Measurements from ENCODE around the gene SEMA5A. TPM values are rescaled to one million over a fixed set of nuclear protein-coding genes. Genes with fewer than 3 reads are reported as not detected.

SEMA5A gene
- total RNA-seq, 1 experiment from 2014 or later = 9.3 TPM

- TF ChIP-seq ZNF317 (CRISPR knock-in tag; IDR thresholded peaks at IDR 0.05; ENCODE audit: borderline replicate concordance, low read depth) (no peak), FOXP1 (CRISPR knock-in tag; IDR thresholded peaks at IDR 0.05; ENCODE audit: borderline replicate concordance) (no peak), NFATC4 (CRISPR knock-in tag; IDR thresholded peaks at IDR 0.05) (no peak), TCF7 (CRISPR knock-in tag; IDR thresholded peaks at IDR 0.05; ENCODE audit: low read depth) (no peak), CBFB (CRISPR knock-in tag; IDR thresholded peaks at IDR 0.05; ENCODE audit: low read depth) (no peak), GABPB1 (CRISPR knock-in tag; IDR thresholded peaks at IDR 0.05) (no peak), ETV6 (CRISPR knock-in tag; IDR thresholded peaks at IDR 0.05) (no peak), ZNF232 (CRISPR knock-in tag; IDR thresholded peaks at IDR 0.05) (no peak)
- TF ChIP-seq, protein P1, sequence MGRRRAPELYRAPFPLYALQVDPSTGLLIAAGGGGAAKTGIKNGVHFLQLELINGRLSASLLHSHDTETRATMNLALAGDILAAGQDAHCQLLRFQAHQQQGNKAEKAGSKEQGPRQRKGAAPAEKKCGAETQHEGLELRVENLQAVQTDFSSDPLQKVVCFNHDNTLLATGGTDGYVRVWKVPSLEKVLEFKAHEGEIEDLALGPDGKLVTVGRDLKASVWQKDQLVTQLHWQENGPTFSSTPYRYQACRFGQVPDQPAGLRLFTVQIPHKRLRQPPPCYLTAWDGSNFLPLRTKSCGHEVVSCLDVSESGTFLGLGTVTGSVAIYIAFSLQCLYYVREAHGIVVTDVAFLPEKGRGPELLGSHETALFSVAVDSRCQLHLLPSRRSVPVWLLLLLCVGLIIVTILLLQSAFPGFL (CRISPR knock-in tag; IDR thresholded peaks at IDR 0.05; ENCODE audit: borderline replicate concordance) = no peak
Measured at GRCh38 chr5:9156282-9156681, 389.6 kb downstream of the SEMA5A start (continued).

DNA sequence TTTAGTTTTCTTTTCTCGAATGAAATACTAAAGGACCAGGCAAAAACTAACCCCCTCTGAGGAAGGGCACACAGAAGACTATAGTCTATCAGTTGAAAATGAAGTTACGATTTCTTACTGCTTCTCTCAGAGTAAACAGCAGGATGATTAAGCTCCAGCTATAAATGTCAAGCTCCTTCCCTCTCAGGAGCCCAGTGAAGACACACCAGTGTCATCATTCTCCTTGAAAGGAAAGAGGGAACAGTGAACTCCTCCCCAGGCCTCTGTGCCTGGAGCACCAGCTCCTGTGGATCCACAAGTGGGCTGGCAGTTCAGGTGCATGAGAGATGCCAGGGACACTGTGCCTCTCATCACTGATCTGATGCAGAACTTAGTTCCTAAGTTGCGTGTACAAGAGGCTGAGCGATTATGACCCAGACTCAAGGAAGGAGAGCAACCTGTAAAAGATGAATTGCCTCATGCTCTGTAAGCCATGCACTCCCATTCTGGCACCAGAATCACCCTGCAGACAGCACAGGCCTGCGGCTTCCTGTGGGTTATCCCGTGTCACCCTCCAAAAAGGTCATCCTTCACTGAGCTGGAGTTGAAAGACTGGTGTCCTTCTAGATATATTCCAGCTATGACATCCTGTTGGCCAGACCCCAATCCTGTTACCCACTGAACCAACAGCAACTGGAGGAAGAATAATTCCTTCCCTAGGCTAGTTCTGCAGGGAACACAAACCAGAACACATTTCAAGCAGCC is 394.0 kb downstream of the SEMA5A start:
- no peaks in the 10 kb centered on the region for H3K36me3 Mint-ChIP-seq
- no peak overlapping the region for H3K27ac Mint-ChIP-seq
- H3K27me3 Mint-ChIP-seq (ENCODE audit: low read depth) = no peaks in the 10 kb centered on the region
- H3K4me1 Mint-ChIP-seq = no peaks in the 10 kb centered on the region
- H3K4me3 Mint-ChIP-seq = no peak overlapping the region
- TF ChIP-seq USF2 (CRISPR knock-in tag; IDR thresholded peaks at IDR 0.05) = no peak
- no peak for TF ChIP-seq JUN (CRISPR knock-in tag; IDR thresholded peaks at IDR 0.05)
- TF ChIP-seq STAT6 (CRISPR knock-in tag; conservative IDR thresholded peaks at IDR 0.05; ENCODE audit: low read depth) = no peak
- no peak for TF ChIP-seq ZNF671 (CRISPR knock-in tag; IDR thresholded peaks at IDR 0.05)
- no peak for TF ChIP-seq CREM (CRISPR knock-in tag; IDR thresholded peaks at IDR 0.05)
- TF ChIP-seq FOXK1 (CRISPR knock-in tag; IDR thresholded peaks at IDR 0.05) = no peak
- TF ChIP-seq CDX4 (CRISPR knock-in tag; IDR thresholded peaks at IDR 0.05; ENCODE audit: borderline replicate concordance) = no peak
- TF ChIP-seq ZBTB43 (CRISPR knock-in tag; IDR thresholded peaks at IDR 0.05) = no peak
- TF ChIP-seq ZNF396 (CRISPR knock-in tag; IDR thresholded peaks at IDR 0.05; ENCODE audit: borderline replicate concordance) = no peak
- TF ChIP-seq JAZF1 (CRISPR knock-in tag; IDR thresholded peaks at IDR 0.05) = no peak
- TF ChIP-seq NR1H2 (CRISPR knock-in tag; IDR thresholded peaks at IDR 0.05) = no peak
- TF ChIP-seq, protein P1 (CRISPR knock-in tag; IDR thresholded peaks at IDR 0.05; ENCODE audit: borderline replicate concordance) = no peak
- TF ChIP-seq ZMAT4 (CRISPR knock-in tag; IDR thresholded peaks at IDR 0.05) = no peak
- no peak for TF ChIP-seq ZNF423 (CRISPR knock-in tag; IDR thresholded peaks at IDR 0.05)
- ChIA-PET POLR2A (no interaction called here), CTCF (no interaction called here)
- ATAC-seq = no peak
- no peaks in the 10 kb centered on the region for H3K9me3 Mint-ChIP-seq
- no peak for DNase-seq (ENCODE audit: low spot score)

All from WTC11 (cell line).